Measurements from ENCODE around the gene TEX29. TPM values are rescaled to one million over a fixed set of nuclear protein-coding genes. Genes with fewer than 3 reads are reported as not detected.

Gene TEX29
- polyA plus RNA-seq, 1 of the 3 experiments (the other 2 are of a cell fraction) = 0.18 TPM

DNA sequence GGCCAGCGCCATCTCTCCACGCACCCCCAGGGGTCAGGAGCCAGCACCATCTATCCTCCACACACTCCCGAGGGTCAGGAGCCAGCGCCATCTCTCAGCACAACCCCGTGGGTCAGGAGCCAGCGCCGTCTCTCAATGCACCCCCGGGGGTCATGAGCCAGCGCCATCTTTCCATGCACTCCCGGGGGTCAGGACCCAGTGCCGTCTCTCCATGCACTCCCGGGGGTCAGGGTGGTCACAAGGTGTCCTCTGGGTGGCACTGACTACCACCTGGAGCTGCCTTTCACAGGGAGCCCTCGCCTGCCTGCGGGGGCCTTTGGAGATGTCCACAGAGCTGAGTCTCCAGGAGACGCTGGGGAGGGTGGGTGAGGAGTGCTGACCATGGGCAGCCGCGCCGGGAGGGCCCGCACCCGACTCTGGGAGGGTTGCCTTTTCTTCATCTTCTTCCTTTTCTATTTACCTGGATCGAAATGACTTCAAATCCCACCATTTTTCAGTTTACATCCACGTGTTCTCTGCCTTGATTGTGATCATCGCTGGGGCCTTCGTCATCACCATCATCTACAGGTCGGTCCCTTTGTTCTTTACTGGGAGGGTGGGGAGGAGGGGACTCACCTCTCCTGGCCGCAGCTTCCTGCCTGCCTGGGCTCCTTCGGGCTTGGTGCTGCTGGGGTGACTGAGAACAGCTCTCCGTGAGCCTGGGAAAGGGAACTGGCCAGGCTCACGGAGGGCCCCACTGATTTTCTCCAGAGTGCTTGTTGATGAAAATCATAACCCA, 19.1 kb downstream of the TEX29 start:
- no peaks in the 10 kb centered on the region for H3K9me2 ChIP-seq
- H4K20me1 ChIP-seq (ENCODE audit: insufficient read depth) = no peaks in the 10 kb centered on the region
- CTCF ChIA-PET = no interaction called here
- H3K4me2 ChIP-seq = no peak overlapping the region
- no peaks in the 10 kb centered on the region for H3K4me1 ChIP-seq (ENCODE audit: control insufficient read depth in 1 of 2, insufficient read depth in 2 of 2, low read depth in 1 of 2, low read length in 1 of 2)
- no peaks in the 10 kb centered on the region for H3F3A ChIP-seq (replicated peaks; ENCODE audit: insufficient read depth)
- no peak for DNase-seq
- no peaks in the 10 kb centered on the region for H3K79me2 ChIP-seq (ENCODE audit: insufficient read depth)
- no peaks in the 10 kb centered on the region for H3K9me3 ChIP-seq
- no peaks in the 10 kb centered on the region; the same call in 1 of the 2 replicates for H3K27me3 ChIP-seq (ENCODE audit: insufficient read depth)
- TF ChIP-seq, protein P1, sequence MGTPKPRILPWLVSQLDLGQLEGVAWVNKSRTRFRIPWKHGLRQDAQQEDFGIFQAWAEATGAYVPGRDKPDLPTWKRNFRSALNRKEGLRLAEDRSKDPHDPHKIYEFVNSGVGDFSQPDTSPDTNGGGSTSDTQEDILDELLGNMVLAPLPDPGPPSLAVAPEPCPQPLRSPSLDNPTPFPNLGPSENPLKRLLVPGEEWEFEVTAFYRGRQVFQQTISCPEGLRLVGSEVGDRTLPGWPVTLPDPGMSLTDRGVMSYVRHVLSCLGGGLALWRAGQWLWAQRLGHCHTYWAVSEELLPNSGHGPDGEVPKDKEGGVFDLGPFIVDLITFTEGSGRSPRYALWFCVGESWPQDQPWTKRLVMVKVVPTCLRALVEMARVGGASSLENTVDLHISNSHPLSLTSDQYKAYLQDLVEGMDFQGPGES (IDR thresholded peaks at IDR 0.05; ENCODE audit: low read depth, low read length) = no peak
- no peak for TF ChIP-seq POLR2AphosphoS5 (IDR thresholded peaks at IDR 0.05; ENCODE audit: low read depth, low read length)
- TF ChIP-seq, protein P2, sequence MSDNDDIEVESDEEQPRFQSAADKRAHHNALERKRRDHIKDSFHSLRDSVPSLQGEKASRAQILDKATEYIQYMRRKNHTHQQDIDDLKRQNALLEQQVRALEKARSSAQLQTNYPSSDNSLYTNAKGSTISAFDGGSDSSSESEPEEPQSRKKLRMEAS (IDR thresholded peaks at IDR 0.05; ENCODE audit: low read depth) = no peak
- no peak for TF ChIP-seq MXI1 (IDR thresholded peaks at IDR 0.05; ENCODE audit: low read depth, low read length)
- TF ChIP-seq TCF12 (IDR thresholded peaks at IDR 0.05) = no peak
- TF ChIP-seq, protein P3, sequence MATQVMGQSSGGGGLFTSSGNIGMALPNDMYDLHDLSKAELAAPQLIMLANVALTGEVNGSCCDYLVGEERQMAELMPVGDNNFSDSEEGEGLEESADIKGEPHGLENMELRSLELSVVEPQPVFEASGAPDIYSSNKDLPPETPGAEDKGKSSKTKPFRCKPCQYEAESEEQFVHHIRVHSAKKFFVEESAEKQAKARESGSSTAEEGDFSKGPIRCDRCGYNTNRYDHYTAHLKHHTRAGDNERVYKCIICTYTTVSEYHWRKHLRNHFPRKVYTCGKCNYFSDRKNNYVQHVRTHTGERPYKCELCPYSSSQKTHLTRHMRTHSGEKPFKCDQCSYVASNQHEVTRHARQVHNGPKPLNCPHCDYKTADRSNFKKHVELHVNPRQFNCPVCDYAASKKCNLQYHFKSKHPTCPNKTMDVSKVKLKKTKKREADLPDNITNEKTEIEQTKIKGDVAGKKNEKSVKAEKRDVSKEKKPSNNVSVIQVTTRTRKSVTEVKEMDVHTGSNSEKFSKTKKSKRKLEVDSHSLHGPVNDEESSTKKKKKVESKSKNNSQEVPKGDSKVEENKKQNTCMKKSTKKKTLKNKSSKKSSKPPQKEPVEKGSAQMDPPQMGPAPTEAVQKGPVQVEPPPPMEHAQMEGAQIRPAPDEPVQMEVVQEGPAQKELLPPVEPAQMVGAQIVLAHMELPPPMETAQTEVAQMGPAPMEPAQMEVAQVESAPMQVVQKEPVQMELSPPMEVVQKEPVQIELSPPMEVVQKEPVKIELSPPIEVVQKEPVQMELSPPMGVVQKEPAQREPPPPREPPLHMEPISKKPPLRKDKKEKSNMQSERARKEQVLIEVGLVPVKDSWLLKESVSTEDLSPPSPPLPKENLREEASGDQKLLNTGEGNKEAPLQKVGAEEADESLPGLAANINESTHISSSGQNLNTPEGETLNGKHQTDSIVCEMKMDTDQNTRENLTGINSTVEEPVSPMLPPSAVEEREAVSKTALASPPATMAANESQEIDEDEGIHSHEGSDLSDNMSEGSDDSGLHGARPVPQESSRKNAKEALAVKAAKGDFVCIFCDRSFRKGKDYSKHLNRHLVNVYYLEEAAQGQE (IDR thresholded peaks at IDR 0.05; ENCODE audit: low read depth, low read length) = no peak
- no peak for TF ChIP-seq JUND (IDR thresholded peaks at IDR 0.05)
- TF ChIP-seq, protein P4, sequence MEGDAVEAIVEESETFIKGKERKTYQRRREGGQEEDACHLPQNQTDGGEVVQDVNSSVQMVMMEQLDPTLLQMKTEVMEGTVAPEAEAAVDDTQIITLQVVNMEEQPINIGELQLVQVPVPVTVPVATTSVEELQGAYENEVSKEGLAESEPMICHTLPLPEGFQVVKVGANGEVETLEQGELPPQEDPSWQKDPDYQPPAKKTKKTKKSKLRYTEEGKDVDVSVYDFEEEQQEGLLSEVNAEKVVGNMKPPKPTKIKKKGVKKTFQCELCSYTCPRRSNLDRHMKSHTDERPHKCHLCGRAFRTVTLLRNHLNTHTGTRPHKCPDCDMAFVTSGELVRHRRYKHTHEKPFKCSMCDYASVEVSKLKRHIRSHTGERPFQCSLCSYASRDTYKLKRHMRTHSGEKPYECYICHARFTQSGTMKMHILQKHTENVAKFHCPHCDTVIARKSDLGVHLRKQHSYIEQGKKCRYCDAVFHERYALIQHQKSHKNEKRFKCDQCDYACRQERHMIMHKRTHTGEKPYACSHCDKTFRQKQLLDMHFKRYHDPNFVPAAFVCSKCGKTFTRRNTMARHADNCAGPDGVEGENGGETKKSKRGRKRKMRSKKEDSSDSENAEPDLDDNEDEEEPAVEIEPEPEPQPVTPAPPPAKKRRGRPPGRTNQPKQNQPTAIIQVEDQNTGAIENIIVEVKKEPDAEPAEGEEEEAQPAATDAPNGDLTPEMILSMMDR (IDR thresholded peaks at IDR 0.05) = no peak
- no peak for TF ChIP-seq RFX5 (IDR thresholded peaks at IDR 0.05; ENCODE audit: low read length)
- TF ChIP-seq, protein P5, sequence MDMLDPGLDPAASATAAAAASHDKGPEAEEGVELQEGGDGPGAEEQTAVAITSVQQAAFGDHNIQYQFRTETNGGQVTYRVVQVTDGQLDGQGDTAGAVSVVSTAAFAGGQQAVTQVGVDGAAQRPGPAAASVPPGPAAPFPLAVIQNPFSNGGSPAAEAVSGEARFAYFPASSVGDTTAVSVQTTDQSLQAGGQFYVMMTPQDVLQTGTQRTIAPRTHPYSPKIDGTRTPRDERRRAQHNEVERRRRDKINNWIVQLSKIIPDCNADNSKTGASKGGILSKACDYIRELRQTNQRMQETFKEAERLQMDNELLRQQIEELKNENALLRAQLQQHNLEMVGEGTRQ (IDR thresholded peaks at IDR 0.05; ENCODE audit: borderline replicate concordance, low read depth, low read length) = no peak
- no peak for TF ChIP-seq SIN3A (IDR thresholded peaks at IDR 0.05; ENCODE audit: borderline replicate concordance, low read depth, low read length)
- TF ChIP-seq TEAD4 (IDR thresholded peaks at IDR 0.05; ENCODE audit: borderline replicate concordance, insufficient read depth) = no peak
- TF ChIP-seq SMC3 (IDR thresholded peaks at IDR 0.05; ENCODE audit: low read depth, low read length) = no peak
- no peak for TF ChIP-seq MEF2A (IDR thresholded peaks at IDR 0.05; ENCODE audit: borderline replicate concordance, low read depth)
- TF ChIP-seq ELF1 (IDR thresholded peaks at IDR 0.05) = no peak
- H3K36me3 ChIP-seq (replicated peaks in 1 of 2; ENCODE audit: control insufficient read depth in 1 of 2, insufficient read depth in 2 of 2, low read length in 1 of 2) = no peaks in the 10 kb centered on the region
- H3K4me3 ChIP-seq (ENCODE audit: low read depth in 2 of 2, low read length in 1 of 2) = no peak overlapping the region
- POLR2A ChIA-PET = no interaction called here
- H3K9ac ChIP-seq = no peak overlapping the region
- 43% methylated on average over 22 of the region's 29 CpGs for WGBS (ENCODE audit: low lambda C conversion rate)
- no peak overlapping the region for H2AFZ ChIP-seq (ENCODE audit: low read depth)
- H3K27ac ChIP-seq (ENCODE audit: low read depth in 2 of 2, low read length in 1 of 2) = no peak overlapping the region

Data from SK-N-SH (cell line).